DLD1 (cell line): Measurements from ENCODE around the gene ABCC11.

Source experiments
- in situ Hi-C: cut with HindIII; loops from 2 replicates; pipeline ENCODE4 v1.10.0; 2017; ENCODE audit warnings: low sequenced_read_pairs

Gene ABCC11

DNA sequence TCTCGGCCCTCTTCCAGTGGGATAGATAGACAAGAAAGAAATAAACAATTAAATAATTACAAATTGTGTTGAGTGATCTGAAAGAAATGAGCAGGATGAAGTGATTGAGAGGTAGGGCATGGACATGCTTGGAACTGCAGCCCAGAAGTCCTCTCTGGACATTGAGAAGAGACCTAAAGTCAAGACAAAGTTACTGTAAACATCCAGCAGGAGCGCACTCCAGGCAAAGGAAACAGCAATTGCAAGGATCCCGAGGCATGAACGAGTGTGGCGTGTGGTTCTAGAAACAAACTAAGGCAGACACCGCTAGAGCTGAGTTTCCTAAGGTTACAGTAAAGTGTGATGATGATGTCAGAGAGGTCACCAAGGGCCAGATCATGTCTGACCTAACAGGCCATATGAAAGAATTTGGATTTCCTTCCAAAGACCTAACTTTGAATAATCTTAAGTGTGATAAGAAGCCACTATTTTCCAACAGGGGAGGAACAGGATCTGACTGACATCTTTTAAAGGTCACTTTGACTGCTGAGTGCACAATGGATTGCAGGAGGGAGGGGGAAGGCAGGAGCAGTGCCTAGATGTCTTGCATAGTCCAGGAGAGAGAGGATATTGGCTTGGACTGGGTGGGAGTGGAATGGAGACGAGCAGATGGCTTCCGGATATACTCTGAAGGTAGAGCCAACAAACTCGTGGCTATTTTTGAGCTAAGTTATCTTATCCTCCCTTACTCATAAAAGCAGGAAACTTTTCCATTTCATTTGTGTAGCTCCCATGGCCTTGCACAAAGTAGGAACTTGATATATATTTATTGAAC is 110.6 kb downstream of the ABCC11 start:
- in situ Hi-C loops = no loop called here

DNA sequence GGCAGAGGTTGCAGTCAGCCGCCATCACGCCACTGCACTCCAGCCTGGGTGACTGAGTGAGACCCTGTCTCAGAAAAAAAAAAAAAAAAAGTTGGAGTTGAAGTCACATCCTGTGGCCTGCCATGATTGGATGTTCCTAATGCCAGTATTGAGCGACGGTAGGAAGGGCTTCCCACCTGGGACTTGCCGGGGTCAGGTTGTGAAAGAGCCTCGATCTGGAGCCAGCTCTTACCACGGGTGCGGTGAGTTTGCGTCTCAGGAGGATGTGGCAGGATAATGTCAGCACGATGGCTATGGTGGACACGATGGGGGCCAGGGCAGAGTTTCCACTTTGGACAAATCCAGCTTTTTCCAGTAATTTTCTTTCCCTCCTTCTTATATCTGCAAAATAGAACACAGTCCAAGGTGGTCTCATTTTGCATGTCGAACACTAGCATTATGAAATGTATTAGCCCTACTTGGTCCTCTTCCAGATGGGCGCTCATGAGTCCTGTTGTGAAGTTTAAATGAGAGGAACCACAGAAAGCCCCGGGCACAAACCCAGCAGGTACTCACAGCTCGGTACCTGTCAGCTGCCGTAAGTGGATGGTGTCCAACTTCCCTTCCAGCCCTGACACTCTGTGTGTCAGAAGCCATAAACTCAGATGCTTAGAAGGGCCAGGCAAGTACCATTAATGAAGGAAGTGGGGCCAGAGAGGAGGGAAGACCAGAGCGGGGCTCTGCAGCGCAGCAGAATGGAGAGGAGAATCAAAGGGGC is 113.7 kb downstream of the ABCC11 start:
- in situ Hi-C loops = no loop called here

DNA sequence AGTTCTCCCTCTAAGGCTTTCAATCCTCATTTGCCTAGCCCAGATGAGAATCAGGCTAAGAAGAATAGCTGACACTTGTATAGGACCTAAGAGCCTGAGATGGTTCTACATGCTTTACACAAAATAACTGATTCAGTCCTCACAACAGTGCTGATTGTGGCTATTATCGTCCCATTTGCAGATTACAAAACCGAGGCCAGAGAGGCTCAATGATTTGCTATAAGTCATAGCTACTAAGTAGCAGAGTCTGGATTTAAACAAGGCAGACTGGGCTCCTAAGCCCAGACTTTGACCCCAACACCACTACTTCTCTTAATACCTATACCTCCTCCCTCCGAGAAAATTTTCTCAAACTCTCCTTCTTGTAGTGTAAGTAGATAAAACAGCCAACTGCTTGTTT is 114.6 kb downstream of the ABCC11 start:
- in situ Hi-C loops = no loop called here

DNA sequence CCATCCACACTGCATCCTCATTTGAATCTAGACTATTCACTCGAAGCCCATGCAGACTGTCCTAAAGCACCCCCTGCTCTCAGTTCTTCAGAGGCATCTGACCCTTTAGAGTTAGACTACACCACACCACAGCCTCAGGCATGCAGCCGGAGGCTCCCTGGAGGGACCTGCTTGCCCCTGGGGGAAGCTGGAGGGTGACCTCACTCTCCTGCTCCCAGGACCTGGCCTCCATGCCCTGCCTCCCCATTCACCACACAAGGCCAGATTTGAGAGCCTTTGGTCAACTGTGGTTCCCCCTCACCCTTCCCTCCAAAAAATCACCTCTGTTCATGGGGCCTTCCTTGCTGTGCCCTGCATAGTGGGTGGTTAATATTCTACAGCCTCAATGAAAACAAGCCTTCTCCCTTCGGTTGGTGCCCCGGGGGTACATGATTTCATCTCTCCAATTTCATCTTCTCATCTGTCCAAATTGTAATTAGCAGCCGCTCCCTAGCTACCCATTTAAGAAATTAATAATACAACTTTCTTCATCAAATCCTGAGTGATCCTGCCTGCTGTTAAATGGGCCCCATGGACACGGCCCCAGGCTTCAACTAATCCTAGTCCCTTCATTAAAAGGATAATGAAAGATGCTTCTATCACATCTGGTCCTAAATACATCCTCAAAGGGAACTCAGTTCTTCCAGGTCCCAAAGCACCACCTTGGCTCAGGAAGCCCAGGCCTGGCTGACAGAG is 116.0 kb downstream of the ABCC11 start:
- in situ Hi-C loops = no loop called here

DNA sequence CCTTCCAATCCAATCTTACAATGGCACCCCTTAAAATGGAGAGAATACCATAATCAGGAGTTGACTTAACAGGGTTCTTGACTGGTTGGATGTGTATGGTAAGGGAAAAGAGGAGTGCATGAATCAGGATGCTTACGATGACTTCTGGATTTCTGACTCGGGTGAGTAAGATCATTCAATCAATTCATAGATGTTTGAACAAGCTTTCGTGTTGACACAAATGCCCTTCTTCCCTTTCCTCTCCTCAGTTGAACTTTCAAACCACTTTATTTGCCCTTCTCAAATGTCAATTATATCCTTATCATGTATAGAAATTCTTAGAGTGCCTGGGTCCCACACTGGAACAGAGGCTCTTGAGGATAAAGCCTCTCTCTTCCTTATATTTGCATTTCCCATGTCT is 117.4 kb downstream of the ABCC11 start:
- in situ Hi-C loops = no loop called here

DNA sequence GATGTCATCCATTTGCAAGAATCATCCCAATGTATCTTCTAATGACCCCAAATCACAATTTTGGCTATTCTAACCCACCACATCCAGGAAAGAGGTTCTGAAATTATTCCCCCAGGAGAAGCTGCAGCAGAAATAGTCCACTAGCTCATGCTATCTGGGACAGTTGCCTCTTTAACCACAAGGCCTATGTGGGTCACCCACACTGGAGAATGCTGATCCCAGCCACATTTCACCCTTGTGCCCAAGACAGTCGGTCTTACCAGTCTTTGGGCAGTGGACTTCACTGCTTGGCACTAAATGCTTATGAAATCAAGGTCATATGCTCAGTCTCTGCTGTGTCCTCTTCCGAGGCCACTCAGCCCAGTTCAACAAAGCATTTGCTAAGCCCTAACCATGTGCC is 118.6 kb downstream of the ABCC11 start:
- in situ Hi-C loops = no loop called here

DNA sequence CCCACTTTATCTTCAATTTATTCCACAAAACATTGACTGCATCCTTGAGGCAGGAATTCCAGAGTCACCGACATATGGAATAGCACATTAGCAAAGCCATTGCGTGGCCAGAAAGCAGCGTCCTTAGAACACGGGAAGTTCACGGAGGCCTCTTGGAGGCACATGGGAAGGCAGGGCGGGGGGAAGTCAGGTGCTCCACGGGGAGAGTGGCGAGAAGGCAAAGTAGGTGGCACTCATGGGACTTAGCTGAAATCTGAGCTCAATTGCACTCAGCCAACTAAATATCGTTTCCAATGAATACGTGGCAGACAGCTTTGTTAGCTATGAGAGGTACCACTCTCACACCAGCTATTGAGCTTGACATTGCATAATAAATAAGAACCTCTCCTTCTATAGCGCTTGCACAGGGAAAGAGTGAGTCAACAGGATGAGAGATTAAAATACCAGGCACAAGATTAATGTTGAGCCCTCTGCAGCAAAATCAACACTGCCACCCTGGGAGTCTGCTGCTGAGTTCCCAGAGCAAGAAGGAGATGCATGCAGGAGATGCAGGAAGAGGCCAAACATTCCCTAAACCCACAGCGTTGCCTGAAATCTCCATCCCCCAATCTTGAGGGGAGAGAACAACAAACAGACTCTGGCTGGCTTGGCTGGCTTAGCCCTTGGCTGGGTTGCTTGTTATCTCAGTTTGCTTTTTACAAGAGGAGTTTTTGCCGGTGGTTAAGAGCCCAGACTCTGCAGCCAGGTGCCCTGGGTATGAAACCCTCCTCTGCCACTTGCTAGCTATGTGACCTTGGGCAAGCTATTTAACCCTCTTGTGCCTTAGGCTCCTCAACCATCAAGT is 120.3 kb downstream of the ABCC11 start:
- in situ Hi-C loops = no loop called here

DNA sequence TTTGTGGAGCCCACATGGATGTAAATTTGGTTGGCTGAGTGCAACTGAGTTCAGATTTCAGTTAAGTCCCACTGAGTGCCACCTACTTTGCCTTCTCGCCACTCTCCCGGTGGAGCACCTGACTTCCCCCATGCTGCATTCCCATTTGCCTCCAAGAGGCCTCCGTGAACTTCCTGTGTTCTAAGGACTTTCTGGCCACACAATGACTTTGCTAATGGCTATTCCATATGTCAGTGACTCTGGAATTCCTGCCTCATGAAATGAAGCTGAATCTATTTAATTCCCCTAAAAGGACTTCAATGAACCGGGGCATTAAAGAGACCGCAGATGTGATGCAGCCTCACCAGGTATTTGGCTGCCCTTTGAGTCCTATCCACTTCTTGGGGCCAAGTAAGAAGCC is 121.5 kb downstream of the ABCC11 start:
- in situ Hi-C loops = no loop called here

DNA sequence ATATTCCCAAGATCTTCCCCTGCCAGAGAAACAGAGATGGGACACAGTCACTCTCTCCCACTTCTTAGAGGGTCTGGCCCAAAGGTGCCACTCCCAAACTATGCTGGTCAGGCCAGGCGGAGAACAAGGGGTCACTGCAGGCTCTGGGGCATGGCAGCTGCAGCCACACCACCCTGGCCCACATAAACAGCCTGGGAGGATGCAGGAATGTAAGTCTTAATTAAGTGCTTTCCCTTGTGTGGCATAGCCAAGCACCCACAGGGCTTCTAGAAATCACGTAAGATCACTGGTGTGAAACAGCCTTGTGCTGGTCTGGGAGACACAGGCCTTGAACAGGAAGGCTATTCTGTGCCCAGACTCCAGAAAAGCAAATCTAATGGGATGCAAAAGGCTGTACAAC is 123.1 kb downstream of the ABCC11 start:
- in situ Hi-C loops = no loop called here

DNA sequence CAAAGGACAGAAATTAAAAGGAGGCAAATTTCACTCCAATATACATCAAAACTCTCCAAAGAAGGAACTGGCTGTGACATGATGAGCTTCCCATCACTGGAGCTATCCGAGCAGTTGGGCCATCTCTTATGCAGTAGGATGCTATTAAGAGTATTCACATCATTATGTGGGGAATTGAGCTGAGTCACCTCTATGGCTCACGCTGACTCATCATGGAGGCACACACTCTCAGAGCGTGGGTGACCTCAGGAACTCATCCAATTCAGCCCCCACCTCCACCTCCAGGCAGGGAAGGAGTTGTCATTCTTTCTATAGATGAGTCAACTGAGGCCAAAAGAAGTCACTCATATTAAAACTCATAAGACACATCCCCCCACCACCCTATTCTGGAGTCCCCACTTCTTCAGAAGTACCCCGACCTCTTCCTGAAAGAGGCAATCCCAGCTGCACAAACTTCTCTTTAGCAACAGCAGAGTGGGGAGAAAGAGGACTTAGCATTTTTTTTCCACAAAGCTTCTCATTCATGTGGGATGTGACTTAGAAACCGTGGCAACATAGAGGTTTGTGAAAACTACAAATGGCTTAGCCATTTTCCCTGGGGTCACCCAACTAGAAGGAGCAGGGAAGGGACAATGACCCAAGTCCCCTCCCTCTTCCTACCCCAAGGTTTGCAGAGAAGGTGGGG is 124.1 kb downstream of the ABCC11 start:
- in situ Hi-C loops = no loop called here

DNA sequence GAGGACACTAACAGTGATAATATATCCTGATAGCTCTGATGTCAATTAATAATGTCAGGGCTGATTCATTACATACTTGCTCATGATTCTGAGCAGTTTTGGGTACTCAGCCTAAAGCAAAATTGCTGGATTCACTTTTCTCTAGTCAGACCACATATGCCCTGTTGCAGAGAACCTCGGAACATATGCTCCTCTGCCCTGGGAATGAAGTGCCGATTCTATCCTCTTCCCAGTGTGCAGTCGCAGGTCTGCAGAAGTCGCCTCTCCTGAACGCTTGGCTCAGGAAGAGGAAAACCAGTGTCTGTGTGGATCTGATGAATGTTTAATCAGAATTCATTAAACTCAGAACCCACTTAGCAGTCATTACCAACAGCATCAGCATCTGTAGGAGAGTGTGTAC is 126.1 kb downstream of the ABCC11 start:
- in situ Hi-C loops = no loop called here

DNA sequence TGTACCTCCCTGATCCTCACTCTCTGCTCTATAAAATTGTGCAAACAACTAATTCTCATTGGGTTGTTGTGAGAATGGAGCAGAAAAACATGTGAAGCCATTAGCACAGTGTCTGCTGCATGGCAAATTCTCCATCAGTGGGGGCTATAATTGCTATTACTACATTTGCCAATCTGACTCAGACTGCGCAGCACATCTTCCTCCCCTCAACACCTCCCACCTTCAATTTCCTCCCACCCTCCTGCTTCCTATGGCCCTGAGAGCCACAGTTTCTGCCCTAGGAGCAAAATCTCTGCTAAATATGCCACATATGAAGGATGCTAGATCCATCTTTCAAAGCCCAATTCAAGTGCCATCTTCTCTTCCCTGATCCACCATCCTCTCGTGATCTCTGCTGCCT is 128.5 kb downstream of the ABCC11 start:
- in situ Hi-C loops = no loop called here

DNA sequence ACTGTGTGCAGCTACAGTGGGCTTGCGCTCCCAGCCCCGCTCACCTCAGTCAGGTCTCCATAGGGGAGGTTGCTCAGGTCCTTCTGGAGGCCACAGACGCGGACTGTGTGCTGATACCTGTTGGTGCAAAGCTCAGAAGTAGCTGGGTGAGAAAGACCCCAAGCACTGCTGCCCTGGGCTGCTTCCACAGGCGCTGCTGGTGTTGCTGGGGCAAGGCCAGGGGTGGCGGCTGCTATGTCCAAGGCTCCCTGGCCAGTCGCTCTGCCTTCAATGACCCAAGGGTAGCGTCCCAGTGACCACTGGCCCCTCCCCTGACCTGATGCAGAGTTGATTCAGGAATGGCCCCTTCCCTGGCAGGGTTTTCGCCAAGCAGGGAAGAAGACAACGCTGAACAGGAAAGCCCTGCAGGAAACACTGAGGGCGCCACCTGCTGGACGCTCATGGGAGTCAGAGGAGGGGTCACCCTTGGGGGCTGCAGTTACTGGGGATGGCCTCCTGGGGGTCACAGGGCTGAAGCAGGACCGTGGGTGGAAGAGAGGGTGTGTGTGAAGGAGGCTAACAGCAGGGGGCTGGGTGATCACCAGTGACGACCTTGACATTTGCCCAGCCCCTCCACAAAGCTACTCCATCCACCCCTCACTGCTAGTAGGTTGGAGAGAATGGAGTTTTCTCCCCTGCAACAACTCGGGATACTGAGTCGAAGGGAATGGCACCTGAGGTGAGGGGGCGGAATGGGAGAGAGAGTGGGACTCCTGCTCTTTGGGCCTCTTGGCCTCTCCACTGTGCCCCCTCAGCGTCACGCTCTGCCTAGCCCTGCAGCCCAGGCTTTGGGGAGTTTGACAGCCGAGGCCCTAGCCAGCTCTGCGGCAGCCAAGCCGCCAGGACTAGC is 129.9 kb downstream of the ABCC11 start:
- in situ Hi-C loops = no loop called here
